Measurements from ENCODE around the gene RFT1. TPM values are rescaled to one million over a fixed set of nuclear protein-coding genes. Genes with fewer than 3 reads are reported as not detected.
A peak's percentile ranks its signal among the peaks of the same experiment; 100 is the strongest.

The RFT1 gene
- total and polyA plus RNA-seq, 2 of the 13 experiments (the other 11 are each of a cell fraction or from before 2014, with no cell fraction given), result 23.2 to 37.0 TPM

DNA sequence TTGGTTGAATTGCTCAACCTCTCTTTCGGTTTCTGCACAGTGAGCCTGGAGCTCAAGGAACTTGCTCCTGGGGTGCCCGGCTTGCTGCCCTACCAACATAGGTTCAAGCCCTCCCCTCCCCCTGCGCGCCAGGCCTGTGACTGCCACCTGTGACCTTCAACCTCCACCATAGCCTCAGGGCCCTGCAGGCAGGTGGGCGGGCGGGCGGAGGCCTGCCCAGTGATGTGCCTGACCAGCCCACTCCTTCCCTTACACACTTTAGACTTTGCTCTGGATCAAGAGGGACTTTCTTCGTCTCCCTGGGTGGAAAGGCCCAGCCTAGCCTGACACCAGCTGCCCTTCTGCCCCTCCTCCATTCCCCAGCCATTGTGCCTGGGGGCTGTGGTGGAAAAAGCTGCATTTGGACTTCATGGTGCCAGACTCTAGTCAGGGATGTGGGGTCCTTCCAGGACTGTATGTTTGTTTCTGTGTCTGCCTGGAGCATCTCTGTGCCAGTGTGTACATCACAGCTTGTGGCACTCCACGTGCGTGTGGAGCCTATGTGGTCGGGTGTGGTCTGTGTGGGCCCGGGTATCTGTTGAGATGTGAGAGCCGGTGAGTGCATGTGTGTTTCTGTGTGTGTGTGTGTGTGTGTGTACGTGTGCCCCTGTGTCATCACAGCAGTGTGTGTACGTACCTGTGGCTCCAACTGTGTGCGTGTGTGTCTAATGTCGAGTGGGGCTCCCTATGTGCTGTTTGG, 40.3 kb upstream of the RFT1 start (continued):
- TF ChIP-seq, protein P1, sequence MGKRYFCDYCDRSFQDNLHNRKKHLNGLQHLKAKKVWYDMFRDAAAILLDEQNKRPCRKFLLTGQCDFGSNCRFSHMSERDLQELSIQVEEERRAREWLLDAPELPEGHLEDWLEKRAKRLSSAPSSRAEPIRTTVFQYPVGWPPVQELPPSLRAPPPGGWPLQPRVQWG (CRISPR knock-in tag; IDR thresholded peaks at IDR 0.05; ENCODE audit: borderline replicate concordance, low read depth), result no peak
- TF ChIP-seq ZSCAN12 (CRISPR knock-in tag; IDR thresholded peaks at IDR 0.05) (no peak), ZFP90 (CRISPR knock-in tag; IDR thresholded peaks at IDR 0.05; ENCODE audit: borderline replicate concordance) (peak; percentile 82; the same call in 1 of the 2 replicates), ZNF142 (CRISPR knock-in tag; IDR thresholded peaks at IDR 0.05) (peak; percentile 39; the same call in 1 of the 2 replicates), ZNF720 (CRISPR knock-in tag; IDR thresholded peaks at IDR 0.05) (no peak), ZNF614 (CRISPR knock-in tag; IDR thresholded peaks at IDR 0.05; ENCODE audit: borderline replicate concordance) (no peak), DMAP1 (CRISPR knock-in tag; IDR thresholded peaks at IDR 0.05) (no peak; the same call in 1 of the 2 replicates), ETV5 (CRISPR knock-in tag; IDR thresholded peaks at IDR 0.05; ENCODE audit: borderline replicate concordance) (0 out of 2 replicates have a peak, but pooled peaks have one; percentile 40), SKI (IDR thresholded peaks at IDR 0.05; ENCODE audit: partially characterized antibody) (no peak), ZNF841 (CRISPR knock-in tag; IDR thresholded peaks at IDR 0.05; ENCODE audit: borderline replicate concordance) (no peak), BCL6 (CRISPR knock-in tag; IDR thresholded peaks at IDR 0.05) (peak; percentile 61; the same call in 1 of the 2 replicates), ZNF550 (CRISPR knock-in tag; IDR thresholded peaks at IDR 0.05; ENCODE audit: borderline replicate concordance) (no peak), ARHGAP35 (CRISPR knock-in tag; IDR thresholded peaks at IDR 0.05; ENCODE audit: borderline replicate concordance) (no peak), ZSCAN21 (CRISPR knock-in tag; IDR thresholded peaks at IDR 0.05; ENCODE audit: borderline replicate concordance) (no peak), CREM (IDR thresholded peaks at IDR 0.05) (peak; percentile 37; the same call in 1 of the 2 replicates), CREM (CRISPR knock-in tag; IDR thresholded peaks at IDR 0.05) (no peak), RELA (CRISPR knock-in tag; IDR thresholded peaks at IDR 0.05) (no peak), ZNF224 (CRISPR knock-in tag; IDR thresholded peaks at IDR 0.05) (no peak), FOSL2 (CRISPR knock-in tag; IDR thresholded peaks at IDR 0.05) (0 out of 2 replicates have a peak, but pooled peaks have one; percentile 16)
- TF ChIP-seq, protein P2, sequence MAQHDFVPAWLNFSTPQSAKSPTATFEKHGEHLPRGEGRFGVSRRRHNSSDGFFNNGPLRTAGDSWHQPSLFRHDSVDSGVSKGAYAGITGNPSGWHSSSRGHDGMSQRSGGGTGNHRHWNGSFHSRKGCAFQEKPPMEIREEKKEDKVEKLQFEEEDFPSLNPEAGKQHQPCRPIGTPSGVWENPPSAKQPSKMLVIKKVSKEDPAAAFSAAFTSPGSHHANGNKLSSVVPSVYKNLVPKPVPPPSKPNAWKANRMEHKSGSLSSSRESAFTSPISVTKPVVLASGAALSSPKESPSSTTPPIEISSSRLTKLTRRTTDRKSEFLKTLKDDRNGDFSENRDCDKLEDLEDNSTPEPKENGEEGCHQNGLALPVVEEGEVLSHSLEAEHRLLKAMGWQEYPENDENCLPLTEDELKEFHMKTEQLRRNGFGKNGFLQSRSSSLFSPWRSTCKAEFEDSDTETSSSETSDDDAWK (CRISPR knock-in tag; IDR thresholded peaks at IDR 0.05), result no peak
- TF ChIP-seq, protein P3, sequence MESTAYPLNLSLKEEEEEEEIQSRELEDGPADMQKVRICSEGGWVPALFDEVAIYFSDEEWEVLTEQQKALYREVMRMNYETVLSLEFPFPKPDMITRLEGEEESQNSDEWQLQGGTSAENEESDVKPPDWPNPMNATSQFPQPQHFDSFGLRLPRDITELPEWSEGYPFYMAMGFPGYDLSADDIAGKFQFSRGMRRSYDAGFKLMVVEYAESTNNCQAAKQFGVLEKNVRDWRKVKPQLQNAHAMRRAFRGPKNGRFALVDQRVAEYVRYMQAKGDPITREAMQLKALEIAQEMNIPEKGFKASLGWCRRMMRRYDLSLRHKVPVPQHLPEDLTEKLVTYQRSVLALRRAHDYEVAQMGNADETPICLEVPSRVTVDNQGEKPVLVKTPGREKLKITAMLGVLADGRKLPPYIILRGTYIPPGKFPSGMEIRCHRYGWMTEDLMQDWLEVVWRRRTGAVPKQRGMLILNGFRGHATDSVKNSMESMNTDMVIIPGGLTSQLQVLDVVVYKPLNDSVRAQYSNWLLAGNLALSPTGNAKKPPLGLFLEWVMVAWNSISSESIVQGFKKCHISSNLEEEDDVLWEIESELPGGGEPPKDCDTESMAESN (CRISPR knock-in tag; conservative IDR thresholded peaks at IDR 0.05), result peak; percentile 61; the same call in 1 of the 2 replicates
